ENCODE results near the gene ING4.
A peak's percentile ranks its signal among the peaks of the same experiment; 100 is the strongest.

Gene ING4

GRCh38 chr12:6653342-6653741 is 9.6 kb downstream of the ING4 start:
- no peak for TF ChIP-seq CTCF (IDR thresholded peaks at IDR 0.05; ENCODE audit: low read depth, low read length)
- no peak for DNase-seq (ENCODE audit: extremely low read depth, low read depth)

DNA sequence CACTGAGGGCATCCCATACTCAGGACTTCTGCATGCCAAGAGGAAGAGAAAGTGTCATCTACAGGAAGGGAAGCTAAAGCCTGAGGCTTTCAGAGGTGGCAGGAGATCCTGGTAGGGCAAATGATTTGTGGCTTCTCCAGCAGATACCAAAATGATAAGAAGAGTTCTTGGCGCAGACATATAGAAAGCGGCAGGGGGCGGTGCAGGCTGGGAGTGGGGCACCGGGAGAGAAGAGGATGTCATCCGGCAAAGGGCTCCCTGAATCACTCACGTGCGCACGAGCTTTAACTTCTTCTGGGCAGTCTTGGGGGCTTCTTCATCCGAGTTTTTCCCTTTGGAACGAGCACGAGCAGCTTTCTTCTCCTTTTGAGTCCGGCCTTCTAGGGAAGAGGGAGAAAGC is 10.5 kb downstream of the ING4 start:
- no peak for DNase-seq (ENCODE audit: extremely low read depth, low read depth)
- TF ChIP-seq CTCF (IDR thresholded peaks at IDR 0.05; ENCODE audit: low read depth, low read length) = no peak

DNA sequence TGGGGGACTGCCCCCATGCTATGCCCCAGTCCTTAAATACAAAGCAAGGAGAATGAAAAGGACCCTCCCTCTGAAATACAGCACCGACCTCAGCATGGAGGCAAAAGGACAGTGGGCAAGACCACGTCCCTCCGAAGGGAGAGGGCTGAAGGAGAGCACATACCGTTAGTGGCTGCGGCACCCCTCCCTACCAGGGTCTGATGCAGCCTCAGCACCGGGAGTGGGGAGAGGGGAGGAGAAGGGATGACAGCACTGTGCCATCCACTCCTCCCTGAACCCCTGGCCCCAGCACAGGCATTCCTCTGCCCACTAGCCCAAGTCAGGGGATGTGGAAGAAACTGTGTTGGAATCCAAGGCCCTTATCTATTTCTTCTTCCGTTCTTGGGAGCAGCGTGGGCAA is 12.1 kb downstream of the ING4 start:
- TF ChIP-seq CTCF (IDR thresholded peaks at IDR 0.05; ENCODE audit: low read depth, low read length) = no peak
- DNase-seq (ENCODE audit: extremely low read depth, low read depth) = no peak

DNA sequence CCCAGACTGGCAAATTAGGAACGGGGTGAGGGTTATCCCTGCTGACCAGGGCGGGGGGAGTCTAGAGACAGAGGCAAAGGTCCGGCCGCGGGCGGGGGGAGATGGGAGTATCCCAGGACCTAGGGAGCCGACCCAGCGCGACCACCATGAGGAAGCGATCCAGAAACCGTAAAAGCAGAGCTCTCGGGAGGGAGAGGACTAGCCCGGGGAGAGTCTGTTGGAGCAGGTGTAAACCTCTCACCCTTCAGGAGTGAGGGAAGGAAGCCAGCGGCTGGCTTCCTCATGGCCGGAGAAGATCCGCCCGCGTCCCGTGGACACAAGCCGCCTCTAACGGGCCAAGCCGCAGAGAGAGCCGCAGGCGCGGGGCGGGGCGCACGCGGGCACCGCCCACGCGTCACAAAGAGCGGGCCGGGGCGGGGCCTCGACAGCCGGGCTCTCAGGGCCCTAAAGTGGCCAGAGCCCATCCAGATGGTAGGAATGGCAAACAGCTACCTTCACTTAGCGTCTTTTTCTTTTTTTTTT is 15.8 kb downstream of the ING4 start, which contains the start of gene ACRBP:
ACRBP (minus strand) TSS at position 350 of the 522 bp plus-strand sequence; CDS start at position 284, 66 bp downstream.
- TF ChIP-seq CTCF (IDR thresholded peaks at IDR 0.05; ENCODE audit: low read depth, low read length) = no peak
- DNase-seq (ENCODE audit: extremely low read depth, low read depth) = peak; percentile 16

DNA sequence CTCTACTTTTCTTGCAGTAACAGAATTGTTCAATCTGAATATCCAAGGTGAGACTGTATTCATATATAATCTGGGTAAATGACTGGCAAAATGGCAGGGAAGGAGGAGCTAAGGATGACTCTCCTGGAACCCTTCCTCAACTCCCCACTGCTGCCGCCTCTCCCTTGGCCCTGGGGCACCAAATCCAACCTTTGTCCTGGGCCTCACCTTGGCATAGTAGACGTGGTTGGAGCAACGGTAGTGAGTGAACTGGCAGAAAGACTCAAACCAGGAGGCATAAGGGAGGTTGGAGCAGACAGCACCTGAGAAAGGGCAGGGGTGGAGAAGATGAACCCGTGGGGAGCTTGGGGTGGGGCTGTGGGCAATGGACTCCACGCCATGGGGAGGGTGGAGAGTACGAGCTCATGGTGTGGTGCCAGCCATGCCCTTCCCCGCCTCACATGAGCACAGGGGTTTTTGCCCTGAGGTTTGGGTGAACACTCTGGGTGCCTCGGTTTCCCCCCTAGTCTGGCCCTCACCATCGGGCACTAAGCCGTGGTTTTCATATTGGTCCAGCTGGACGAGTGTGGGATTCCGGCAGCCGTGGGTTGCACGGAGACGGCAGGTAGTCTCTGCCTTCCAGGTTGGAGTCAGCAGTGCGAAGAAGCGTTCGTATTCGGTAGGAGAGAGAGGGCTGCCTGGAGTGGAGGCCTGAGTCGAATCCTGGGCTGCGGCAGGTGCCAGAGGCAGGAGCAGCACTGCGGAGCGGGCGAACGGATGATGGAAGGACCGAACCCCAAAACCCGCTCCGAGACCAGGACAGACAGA is 16.4 kb downstream of the ING4 start:
- no peak for TF ChIP-seq CTCF (IDR thresholded peaks at IDR 0.05; ENCODE audit: low read depth, low read length)

GRCh38 chr12:6644903-6645302 is 18.0 kb downstream of the ING4 start:
- DNase-seq (ENCODE audit: extremely low read depth, low read depth) = no peak
- TF ChIP-seq CTCF (IDR thresholded peaks at IDR 0.05; ENCODE audit: low read depth, low read length) = peak; percentile 14

More for the DNA sequence above, 16.4 kb downstream of the ING4 start:
- no peak for DNase-seq (ENCODE audit: extremely low read depth, low read depth)

- DNase-seq (ENCODE audit: extremely low read depth, low read depth) = no peak
- TF ChIP-seq CTCF (IDR thresholded peaks at IDR 0.05; ENCODE audit: low read depth, low read length) = no peak
Observed at GRCh38 chr12:6644257-6644596, 18.7 kb downstream of the ING4 start.

All from AG09319 (cell line).